Activated naive CD8-positive, alpha-beta T cell treated with anti-CD3 and anti-CD28 coated beads for 36 hours (primary cell): ENCODE results near the gene ST6GAL1. TPM values are rescaled to one million over a fixed set of nuclear protein-coding genes. Genes with fewer than 3 reads are reported as not detected.
"Not testable (repeated sequence)": the region's sequence is repeated elsewhere in the genome, so short reads cannot be mapped to it uniquely, and the experiment has no call there.

Source experiments
- DNase-seq: peaks from one replicate; pipeline ENCODE4 v3.0.0; 2021
- H3K27ac Mint-ChIP-seq: one replicate; pipeline ENCODE4 v1.8.0; 2022; ENCODE audit warnings: mild to moderate bottlenecking, moderate library complexity, mixed read lengths
- H3K27me3 Mint-ChIP-seq: one replicate; pipeline ENCODE4 v1.8.0; 2022; ENCODE audit warnings: mild to moderate bottlenecking, mixed read lengths
- H3K36me3 Mint-ChIP-seq: one replicate; pipeline ENCODE4 v1.8.0; 2021; ENCODE audit warnings: mild to moderate bottlenecking, mixed read lengths
- H3K4me1 Mint-ChIP-seq: one replicate; pipeline ENCODE4 v1.8.0; 2021; ENCODE audit warnings: mixed read lengths
- H3K4me3 Mint-ChIP-seq: one replicate; pipeline ENCODE4 v1.8.0; 2022; ENCODE audit warnings: mild to moderate bottlenecking, moderate library complexity, mixed read lengths
- H3K9me3 Mint-ChIP-seq: one replicate; pipeline ENCODE4 v1.8.0; 2022; ENCODE audit warnings: mixed read lengths
- total RNA-seq, 2 experiments: library from RNA; stranded (reverse); gene quantifications; one replicate each; pipeline ENCODE4 v1.2.3, GENCODE V29; 2021

ST6GAL1 gene
- total RNA-seq, 2 experiments from 2014 or later = 97.4 to 98.8 TPM

DNA sequence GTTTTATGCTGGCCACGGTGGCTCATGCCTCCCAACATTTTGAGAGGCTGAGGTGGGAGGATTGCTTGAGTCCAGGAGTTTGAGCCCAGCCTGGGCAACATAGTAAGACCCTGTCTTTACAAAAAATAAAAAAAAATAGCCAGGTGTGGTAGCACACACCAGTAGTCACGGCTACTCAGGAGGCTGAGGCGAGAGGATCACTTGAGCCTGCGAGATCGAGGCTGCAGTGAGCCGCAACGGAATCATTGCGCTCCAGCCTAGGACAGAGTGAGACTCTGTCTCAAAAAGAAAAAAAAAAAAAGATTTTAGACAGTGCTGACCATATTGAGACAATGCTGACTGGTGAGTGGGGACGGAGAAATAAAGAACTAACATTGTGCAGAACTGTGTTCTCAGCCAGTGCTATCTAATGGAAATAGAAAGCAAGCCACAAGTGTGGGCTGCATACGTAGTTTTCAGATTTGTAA, 67.2 kb downstream of the ST6GAL1 start:
- peaks cover 41% of the 10 kb centered on the region for H3K4me1 Mint-ChIP-seq

GRCh38 chr3:186998937-186999368, 68.6 kb downstream of the ST6GAL1 start:
- Mint-ChIP-seq H3K4me3 (no peak overlapping the region), H3K27ac (no peak overlapping the region)

More for the DNA sequence above, 67.2 kb downstream of the ST6GAL1 start:
- Mint-ChIP-seq H3K27me3 (no peaks in the 10 kb centered on the region), H3K27ac (no peak overlapping the region), H3K4me3 (no peak overlapping the region), H3K9me3 (no peaks in the 10 kb centered on the region), H3K36me3 (peaks cover 13% of the 10 kb centered on the region)
- no peak for DNase-seq

DNA sequence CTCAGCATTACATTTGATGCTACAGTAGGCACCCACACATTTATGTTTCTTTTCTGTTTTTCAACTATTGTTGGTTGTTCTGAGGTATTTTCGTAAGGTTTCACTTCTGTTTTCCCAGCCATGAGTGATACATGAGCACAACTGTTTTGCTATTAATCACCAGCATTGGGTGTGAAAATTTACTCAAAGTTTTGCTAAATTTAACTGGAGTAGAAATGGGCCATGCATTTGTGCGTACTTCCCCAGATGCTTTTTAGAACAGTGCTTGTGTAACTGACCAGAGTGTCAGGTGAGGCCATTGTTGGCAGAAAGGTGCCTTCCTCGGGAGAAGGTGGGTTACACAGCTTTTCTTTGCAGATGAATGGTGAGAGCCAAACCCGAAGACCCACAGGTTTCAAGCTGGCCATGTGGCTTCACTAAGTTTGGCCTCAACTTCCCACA, 70.4 kb downstream of the ST6GAL1 start:
- no peaks in the 10 kb centered on the region for H3K27me3 Mint-ChIP-seq
- DNase-seq = peak; percentile 34
- peaks cover 39% of the 10 kb centered on the region for H3K36me3 Mint-ChIP-seq
- H3K27ac Mint-ChIP-seq = peak overlapping the region; percentile 81
- no peak overlapping the region for H3K4me3 Mint-ChIP-seq
- peaks cover 16% of the 10 kb centered on the region for H3K9me3 Mint-ChIP-seq
- peaks cover 57% of the 10 kb centered on the region for H3K4me1 Mint-ChIP-seq

More at GRCh38 chr3:186998937-186999368, 68.6 kb downstream of the ST6GAL1 start:
- Mint-ChIP-seq H3K9me3 (peaks cover 5% of the 10 kb centered on the region), H3K4me1 (peaks cover 46% of the 10 kb centered on the region), H3K27me3 (no peaks in the 10 kb centered on the region), H3K36me3 (peaks cover 25% of the 10 kb centered on the region)
- no peak for DNase-seq

DNA sequence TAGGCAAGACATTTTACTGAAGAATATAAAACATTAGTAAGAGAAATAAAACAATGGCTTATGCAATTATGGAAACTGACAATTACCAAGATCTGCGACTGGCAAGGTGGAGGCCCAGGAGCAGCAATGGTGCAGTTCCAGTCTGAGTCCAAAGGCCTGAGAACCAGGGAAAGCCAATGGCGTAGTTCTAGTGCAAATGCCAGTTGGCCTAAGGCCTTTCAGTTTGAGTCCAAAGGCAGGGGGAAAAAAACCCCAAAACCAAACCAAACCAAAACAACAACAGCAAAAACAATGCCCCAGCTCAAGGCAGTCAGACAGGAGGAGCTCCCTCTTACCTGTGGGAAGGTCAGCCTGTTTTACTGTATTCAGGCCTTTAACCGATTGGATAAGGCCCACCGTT, 72.6 kb downstream of the ST6GAL1 start:
- H3K9me3 Mint-ChIP-seq = peaks cover 27% of the 10 kb centered on the region
- peaks cover 65% of the 10 kb centered on the region for H3K4me1 Mint-ChIP-seq
- no peak overlapping the region for H3K4me3 Mint-ChIP-seq
- H3K27me3 Mint-ChIP-seq = no peaks in the 10 kb centered on the region
- DNase-seq = no peak
- peaks cover 60% of the 10 kb centered on the region for H3K36me3 Mint-ChIP-seq
- no peak overlapping the region for H3K27ac Mint-ChIP-seq

DNA sequence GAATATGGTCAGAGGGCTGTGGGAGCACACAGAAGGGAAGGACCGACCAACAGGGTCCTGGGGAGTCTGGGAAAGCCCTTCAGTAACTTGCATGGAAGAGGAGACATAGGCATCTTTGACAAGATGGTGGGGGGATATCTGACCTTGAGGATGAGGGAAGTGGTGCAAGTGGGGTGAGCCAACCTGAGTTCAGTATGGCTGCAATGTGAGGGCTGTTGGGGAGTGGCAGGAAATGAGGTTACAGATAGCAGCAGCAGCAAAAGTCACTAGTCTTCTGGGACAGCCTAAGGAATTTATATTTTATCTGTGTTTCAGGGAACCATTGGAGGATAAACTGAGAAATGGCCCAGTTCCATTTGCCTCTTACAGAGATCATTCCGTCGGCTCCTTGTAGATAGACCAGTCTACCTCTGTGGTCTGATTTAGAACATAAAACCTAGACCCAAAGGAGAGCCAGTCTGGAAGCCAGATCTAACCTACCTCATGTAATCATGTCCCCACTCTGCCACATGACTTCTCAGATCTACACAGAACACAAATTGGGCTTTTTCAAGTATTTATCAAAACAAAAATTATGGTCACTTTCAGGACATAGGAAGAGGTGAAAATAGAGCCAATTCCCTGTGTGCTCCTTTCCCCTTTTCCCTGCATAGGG, 75.6 kb downstream of the ST6GAL1 start:
- H3K9me3 Mint-ChIP-seq = peaks cover 31% of the 10 kb centered on the region
- H3K4me3 Mint-ChIP-seq = no peak overlapping the region
- peaks cover 63% of the 10 kb centered on the region for H3K36me3 Mint-ChIP-seq
- peaks cover 51% of the 10 kb centered on the region for H3K4me1 Mint-ChIP-seq
- no peak overlapping the region for H3K27ac Mint-ChIP-seq
- DNase-seq = no peak
- H3K27me3 Mint-ChIP-seq = no peaks in the 10 kb centered on the region

GRCh38 chr3:187006864-187007630, 76.7 kb downstream of the ST6GAL1 start:
- no peak for DNase-seq
- peaks cover 59% of the 10 kb centered on the region for H3K36me3 Mint-ChIP-seq
- H3K27ac Mint-ChIP-seq = peak overlapping the region; percentile 25
- H3K4me3 Mint-ChIP-seq = no peak overlapping the region
- H3K9me3 Mint-ChIP-seq = peaks cover 31% of the 10 kb centered on the region
- no peaks in the 10 kb centered on the region for H3K27me3 Mint-ChIP-seq
- H3K4me1 Mint-ChIP-seq = peaks cover 51% of the 10 kb centered on the region

DNA sequence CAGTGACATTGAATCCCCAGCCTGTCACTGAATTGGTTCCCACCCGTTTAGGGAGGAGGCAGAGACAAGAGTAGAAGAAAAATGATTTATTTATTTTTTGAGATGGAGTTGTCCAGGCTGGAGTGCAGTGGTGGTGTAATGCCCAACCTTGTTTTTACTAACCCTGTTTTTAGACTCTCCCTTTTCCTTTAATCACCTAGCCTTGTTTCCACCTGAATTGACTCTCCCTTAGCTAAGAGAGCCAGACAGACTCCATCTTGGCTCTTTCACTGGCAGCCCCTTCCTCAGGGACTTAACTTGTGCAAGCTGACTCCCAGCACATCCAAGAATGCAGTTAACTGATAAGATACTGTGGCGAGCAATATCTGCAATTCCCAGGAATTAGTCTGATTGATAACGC, 80.1 kb downstream of the ST6GAL1 start:
- not testable (repeated sequence) for H3K27me3 Mint-ChIP-seq, H3K4me3 Mint-ChIP-seq, H3K27ac Mint-ChIP-seq, DNase-seq
- peaks cover 48% of the 10 kb centered on the region for H3K4me1 Mint-ChIP-seq
- peaks cover 18% of the 10 kb centered on the region for H3K9me3 Mint-ChIP-seq
- peaks cover 31% of the 10 kb centered on the region for H3K36me3 Mint-ChIP-seq

DNA sequence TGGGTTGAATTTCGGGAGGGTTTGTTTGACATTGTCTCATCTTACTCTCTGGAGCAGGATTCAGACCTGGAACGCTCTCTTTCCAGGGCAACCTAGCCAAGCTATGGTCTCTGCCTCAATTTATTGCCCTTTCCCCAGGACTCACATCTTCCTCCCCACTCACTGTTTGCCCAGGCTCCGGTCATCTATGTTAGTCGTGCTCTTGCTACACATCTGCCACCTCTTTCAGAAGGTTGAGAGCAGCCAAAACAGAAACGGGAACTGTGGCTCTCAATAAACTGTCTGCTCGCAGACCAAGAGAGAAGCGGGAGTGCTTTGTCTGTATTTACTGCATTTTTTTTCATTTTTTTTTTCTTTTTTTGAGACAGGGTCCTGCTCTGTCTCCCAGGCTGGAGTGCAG, 81.6 kb downstream of the ST6GAL1 start:
- no peak for DNase-seq
- H3K36me3 Mint-ChIP-seq = peaks cover 17% of the 10 kb centered on the region
- no peaks in the 10 kb centered on the region for H3K27me3 Mint-ChIP-seq
- H3K9me3 Mint-ChIP-seq = peaks cover 10% of the 10 kb centered on the region
- peak overlapping the region; percentile 90 for H3K27ac Mint-ChIP-seq
- peak overlapping the region; percentile 24 for H3K4me3 Mint-ChIP-seq
- H3K4me1 Mint-ChIP-seq = peaks cover 47% of the 10 kb centered on the region

GRCh38 chr3:187012609-187013051, 82.3 kb downstream of the ST6GAL1 start:
- Mint-ChIP-seq H3K27me3 (no peaks in the 10 kb centered on the region), H3K9me3 (peaks cover 5% of the 10 kb centered on the region), H3K36me3 (peaks cover 10% of the 10 kb centered on the region), H3K4me1 (peaks cover 45% of the 10 kb centered on the region), H3K27ac (peak overlapping the region; percentile 90), H3K4me3 (peak overlapping the region; percentile 64)
- peak; percentile 53 for DNase-seq

GRCh38 chr3:187013159-187013716, 82.9 kb downstream of the ST6GAL1 start:
- Mint-ChIP-seq H3K4me1 (peaks cover 44% of the 10 kb centered on the region), H3K36me3 (peaks cover 4% of the 10 kb centered on the region)

GRCh38 chr3:187014417-187014864, 84.1 kb downstream of the ST6GAL1 start:
- Mint-ChIP-seq H3K9me3 (no peaks in the 10 kb centered on the region), H3K4me3 (no peak overlapping the region), H3K4me1 (peaks cover 46% of the 10 kb centered on the region), H3K36me3 (peaks cover 2% of the 10 kb centered on the region), H3K27ac (peak overlapping the region; percentile 22), H3K27me3 (no peaks in the 10 kb centered on the region)
- no peak for DNase-seq

More at GRCh38 chr3:187013159-187013716, 82.9 kb downstream of the ST6GAL1 start:
- H3K9me3 Mint-ChIP-seq = peaks cover under 1% of the 10 kb centered on the region
- DNase-seq = no peak
- H3K27ac Mint-ChIP-seq = peak overlapping the region; percentile 90
- peak overlapping the region; percentile 64 for H3K4me3 Mint-ChIP-seq
- H3K27me3 Mint-ChIP-seq = no peaks in the 10 kb centered on the region

DNA sequence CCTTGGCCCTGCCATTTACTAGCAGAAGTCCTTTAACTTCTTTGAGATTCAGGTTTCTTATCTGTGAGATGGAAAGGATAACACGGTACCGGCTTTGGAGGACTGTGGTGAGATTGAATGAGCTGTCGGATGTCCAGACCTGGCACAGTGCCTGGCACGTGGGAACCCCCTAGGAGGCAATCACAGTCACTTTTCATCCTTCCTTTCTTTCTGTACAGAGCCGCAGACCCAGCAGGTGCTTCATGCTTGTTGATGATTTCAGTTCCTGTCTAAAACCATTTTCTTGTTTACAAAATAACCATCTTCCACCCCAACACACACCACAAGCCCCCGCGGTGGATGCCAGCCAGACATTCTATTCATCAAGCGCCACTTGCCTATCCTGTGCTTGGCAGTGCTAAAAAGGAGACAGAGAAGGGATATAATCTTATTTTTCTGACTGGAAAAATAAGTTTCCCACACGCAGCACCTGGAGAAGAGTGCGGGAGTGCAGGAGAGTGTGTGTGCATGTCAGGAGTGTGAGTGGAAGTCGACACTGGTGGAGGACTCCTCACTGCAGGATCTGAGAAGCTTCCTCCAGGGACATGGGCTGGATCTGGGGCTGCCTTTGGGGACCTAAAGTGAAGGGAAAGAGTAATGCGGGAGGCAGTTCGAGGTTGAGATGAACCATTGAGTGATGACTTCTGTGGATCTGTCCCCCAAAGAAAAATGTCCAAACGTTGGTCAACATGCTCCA, 85.7 kb downstream of the ST6GAL1 start:
- Mint-ChIP-seq H3K4me3 (no peak overlapping the region), H3K4me1 (peaks cover 53% of the 10 kb centered on the region), H3K9me3 (no peaks in the 10 kb centered on the region), H3K27me3 (no peaks in the 10 kb centered on the region), H3K36me3 (peaks cover 6% of the 10 kb centered on the region), H3K27ac (peak overlapping the region; percentile 38)
- no peak for DNase-seq

DNA sequence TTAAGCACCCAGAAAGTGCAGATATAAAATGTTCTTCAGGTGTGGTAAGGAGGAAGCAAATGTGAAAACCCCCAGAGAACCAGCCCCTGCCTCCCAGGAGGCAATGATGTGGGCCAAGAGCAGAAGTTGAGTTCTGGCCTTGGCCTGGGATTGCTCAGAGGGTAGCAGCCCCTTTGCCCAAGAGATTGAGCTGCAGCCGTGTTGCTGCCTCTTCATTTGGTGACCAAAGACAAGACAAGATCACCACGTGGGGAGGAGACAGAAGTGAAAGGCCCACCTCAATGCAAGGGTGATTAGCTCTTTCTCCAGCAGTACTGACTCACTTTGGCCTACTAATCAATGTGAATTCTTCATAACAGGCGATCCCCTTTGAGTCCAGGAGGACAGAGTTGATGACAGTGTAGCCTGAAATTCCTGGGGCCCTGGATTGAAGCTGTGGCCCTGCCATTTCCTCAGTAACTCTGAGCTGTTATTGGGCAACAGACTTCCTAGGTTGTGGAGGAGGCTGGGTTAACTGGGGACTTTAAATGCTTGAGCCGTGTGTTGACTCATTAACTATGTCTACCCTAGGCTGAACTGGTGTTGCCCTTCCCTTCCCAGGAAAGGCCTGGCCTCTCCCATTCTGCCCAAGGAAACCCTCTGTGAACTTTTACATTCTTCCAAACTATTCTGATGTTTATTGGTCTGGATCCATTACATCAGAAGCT, 86.5 kb downstream of the ST6GAL1 start:
- Mint-ChIP-seq H3K4me1 (peaks cover 50% of the 10 kb centered on the region), H3K27me3 (no peaks in the 10 kb centered on the region), H3K27ac (no peak overlapping the region), H3K36me3 (peaks cover 6% of the 10 kb centered on the region), H3K4me3 (no peak overlapping the region), H3K9me3 (no peaks in the 10 kb centered on the region)
- DNase-seq = no peak
